ENCODE measurements around the gene CPM.

The CPM gene

GRCh38 chr12:68896881-68897540 is 36.0 kb downstream of the CPM start:
- TF ChIP-seq ZNF565 (CRISPR knock-in tag; conservative IDR thresholded peaks at IDR 0.05; ENCODE audit: low read depth) (no peak), ZFP30 (CRISPR knock-in tag; IDR thresholded peaks at IDR 0.05) (no peak), OSR1 (CRISPR knock-in tag; IDR thresholded peaks at IDR 0.05) (no peak), GLIS3 (CRISPR knock-in tag; IDR thresholded peaks at IDR 0.05) (no peak), SNAI2 (CRISPR knock-in tag; IDR thresholded peaks at IDR 0.05) (no peak)
- ATAC-seq: no peak

GRCh38 chr12:68894276-68894855 is 38.6 kb downstream of the CPM start:
- TF ChIP-seq RARB (CRISPR knock-in tag; IDR thresholded peaks at IDR 0.05) (no peak), CREB5 (CRISPR knock-in tag; IDR thresholded peaks at IDR 0.05; ENCODE audit: low read depth) (no peak), POU6F1 (CRISPR knock-in tag; IDR thresholded peaks at IDR 0.05; ENCODE audit: borderline replicate concordance, low read depth) (no peak)
- no peak for ATAC-seq

- TF ChIP-seq SNAI2 (CRISPR knock-in tag; IDR thresholded peaks at IDR 0.05): no peak
- no peak for TF ChIP-seq ZC3H10 (CRISPR knock-in tag; IDR thresholded peaks at IDR 0.05)
- no peak for TF ChIP-seq ZFP3 (CRISPR knock-in tag; IDR thresholded peaks at IDR 0.05)
- no peak for TF ChIP-seq CSDC2 (CRISPR knock-in tag; IDR thresholded peaks at IDR 0.05)
- TF ChIP-seq GLIS3 (CRISPR knock-in tag; IDR thresholded peaks at IDR 0.05): no peak
- TF ChIP-seq CREB5 (CRISPR knock-in tag; IDR thresholded peaks at IDR 0.05; ENCODE audit: low read depth): no peak
- no peak for TF ChIP-seq OSR1 (CRISPR knock-in tag; IDR thresholded peaks at IDR 0.05)
- TF ChIP-seq TSHZ2 (CRISPR knock-in tag; IDR thresholded peaks at IDR 0.05): no peak
- TF ChIP-seq ZFP30 (CRISPR knock-in tag; IDR thresholded peaks at IDR 0.05): no peak
- TF ChIP-seq POU6F1 (CRISPR knock-in tag; IDR thresholded peaks at IDR 0.05; ENCODE audit: borderline replicate concordance, low read depth): no peak
- TF ChIP-seq ISL1 (CRISPR knock-in tag; IDR thresholded peaks at IDR 0.05): no peak
- no peak for TF ChIP-seq BACH2 (CRISPR knock-in tag; IDR thresholded peaks at IDR 0.05; ENCODE audit: borderline replicate concordance)
- no peak for TF ChIP-seq PATZ1 (CRISPR knock-in tag; IDR thresholded peaks at IDR 0.05; ENCODE audit: borderline replicate concordance)
- TF ChIP-seq CSRNP3 (CRISPR knock-in tag; IDR thresholded peaks at IDR 0.05): no peak
- TF ChIP-seq ESRRG (CRISPR knock-in tag; IDR thresholded peaks at IDR 0.05): no peak
- no peak for TF ChIP-seq ZNF8 (CRISPR knock-in tag; IDR thresholded peaks at IDR 0.05)
- no peak for TF ChIP-seq ZNF565 (CRISPR knock-in tag; conservative IDR thresholded peaks at IDR 0.05; ENCODE audit: low read depth)
- no peak for TF ChIP-seq RARB (CRISPR knock-in tag; IDR thresholded peaks at IDR 0.05)
- no peak for TF ChIP-seq ZNF70 (CRISPR knock-in tag; IDR thresholded peaks at IDR 0.05)
- no peak for ATAC-seq
Measured at GRCh38 chr12:68893741-68894140, 39.2 kb downstream of the CPM start.
